Right lobe of liver (tissue), 4 donors: ENCODE measurements around the gene PARD6B.

Experiments used
- CTCF ChIP-seq, 4 donors: fragments of 200-600 bp in 3 of 4; fragments of 450-650 bp in 1 of 4; IDR thresholded peaks; one replicate each; pipeline versions ENCODE4 v1.5.1 to v1.8.0; 2016 to 2022; ENCODE audit warnings: antibody characterized with exemption in 4 of 4, mild to moderate bottlenecking in 2 of 4
- POLR2A ChIP-seq: fragments of 450-650 bp; IDR thresholded peaks from one replicate; pipeline ENCODE4 v1.6.1; 2017; ENCODE audit warnings: antibody characterized with exemption, mild to moderate bottlenecking
- donor health status: DM: no; HTN: no; CAD: no.
- donor health status: DM: no; HTN: no; CAD: no.
- donor health status: DM: no; HTN: yes; CAD: no.

- TF ChIP-seq CTCF (IDR thresholded peaks at IDR 0.05) (no peak), POLR2A (no peak)
Observed at GRCh38 chr20:50783390-50783789, 52.0 kb downstream of the PARD6B start.
